Smooth muscle cell (in vitro differentiated cells): Measurements from ENCODE around the gene PRKAR1B. TPM values are rescaled to one million over a fixed set of nuclear protein-coding genes. Genes with fewer than 3 reads are reported as not detected.

Source experiments
- DNase-seq: peaks from one replicate; lab custom pipeline; 2025; ENCODE audit not compliant: unreplicated experiment; lab: John Stamatoyannopoulos, UW
- H2AFZ ChIP-seq: fragments of 200-600 bp; sonication (generic); 2 replicates; pipeline ENCODE4 v1.6.0; 2016; ENCODE audit warnings: antibody characterized with exemption, low read depth, mild to moderate bottlenecking
- H3F3A ChIP-seq: fragments of 200-600 bp; sonication (generic); 2 replicates; pipeline ENCODE4 v1.6.0; 2017; ENCODE audit warnings: antibody characterized with exemption, low read depth
- H3K27ac ChIP-seq: fragments of 200-600 bp; sonication (generic); 2 replicates; pipeline ENCODE4 v1.5.1; 2016; ENCODE audit warnings: low read depth, mild to moderate bottlenecking
- H3K27me3 ChIP-seq: fragments of 200-600 bp; sonication (generic); 2 replicates; pipeline ENCODE4 v1.6.1; 2016; ENCODE audit warnings: low read depth, mild to moderate bottlenecking
- H3K36me3 ChIP-seq: fragments of 200-600 bp; sonication (generic); 2 replicates; pipeline ENCODE4 v1.5.1; 2016; ENCODE audit warnings: low read depth
- H3K4me1 ChIP-seq: fragments of 200-600 bp; sonication (generic); 2 replicates; pipeline ENCODE4 v1.5.1; 2016; ENCODE audit warnings: low read depth
- H3K4me2 ChIP-seq: fragments of 200-600 bp; sonication (generic); 2 replicates; pipeline ENCODE4 v1.6.0; 2016; ENCODE audit warnings: mild to moderate bottlenecking
- H3K4me3 ChIP-seq: fragments of 200-600 bp; sonication (generic); 2 replicates; pipeline ENCODE4 v1.5.1; 2016; ENCODE audit warnings: mild to moderate bottlenecking
- H3K79me2 ChIP-seq: fragments of 200-600 bp; sonication (generic); 2 replicates; pipeline ENCODE4 v1.6.0; 2016; ENCODE audit warnings: low read depth, mild to moderate bottlenecking
- H3K9ac ChIP-seq: fragments of 200-600 bp; sonication (generic); 2 replicates; pipeline ENCODE4 v1.6.0; 2016; ENCODE audit warnings: low read depth
- H3K9me3 ChIP-seq: fragments of 200-600 bp; sonication (generic); replicated peaks from 2 replicates; pipeline ENCODE4 v1.5.1; 2016; ENCODE audit warnings: low read depth
- H4K20me1 ChIP-seq: fragments of 200-600 bp; sonication (generic); 2 replicates; pipeline ENCODE4 v1.6.0; 2016; ENCODE audit warnings: low read depth
- WGBS: methylation state at CpG from one replicate; pipeline ENCODE4 v1.1.7; 2016; ENCODE audit warnings: low lambda C conversion rate; 5-methylcytosine and 5-hydroxymethylcytosine counted together
- polyA plus RNA-seq: library from polyadenylated mRNA; unstranded; fragments of >200 nt; fragmentation: Nextera tagmentation; extraction: Ambion mirVana; gene quantifications from 2 replicates; pipeline ENCODE4 v1.2.1, GENCODE V29; 2016
- total RNA-seq: library from RNA; depleted of rRNA; stranded (reverse); fragments of >200 nt; gene quantifications from 2 replicates; pipeline ENCODE4 v1.2.3, GENCODE V29; 2014
- TF ChIP-seq, protein P1 (sequence below): fragments of 200-600 bp; sonication (generic); IDR thresholded peaks from 2 replicates; pipeline ENCODE4 v1.5.1; 2017; ENCODE audit warnings: borderline replicate concordance, mild to moderate bottlenecking, antibody characterized with exemption; ENCODE audit not compliant: insufficient read depth, poor library complexity, severe bottlenecking

PRKAR1B gene
- total and polyA plus RNA-seq, 2 experiments from 2014 or later: 5.3 to 10.1 TPM

DNA sequence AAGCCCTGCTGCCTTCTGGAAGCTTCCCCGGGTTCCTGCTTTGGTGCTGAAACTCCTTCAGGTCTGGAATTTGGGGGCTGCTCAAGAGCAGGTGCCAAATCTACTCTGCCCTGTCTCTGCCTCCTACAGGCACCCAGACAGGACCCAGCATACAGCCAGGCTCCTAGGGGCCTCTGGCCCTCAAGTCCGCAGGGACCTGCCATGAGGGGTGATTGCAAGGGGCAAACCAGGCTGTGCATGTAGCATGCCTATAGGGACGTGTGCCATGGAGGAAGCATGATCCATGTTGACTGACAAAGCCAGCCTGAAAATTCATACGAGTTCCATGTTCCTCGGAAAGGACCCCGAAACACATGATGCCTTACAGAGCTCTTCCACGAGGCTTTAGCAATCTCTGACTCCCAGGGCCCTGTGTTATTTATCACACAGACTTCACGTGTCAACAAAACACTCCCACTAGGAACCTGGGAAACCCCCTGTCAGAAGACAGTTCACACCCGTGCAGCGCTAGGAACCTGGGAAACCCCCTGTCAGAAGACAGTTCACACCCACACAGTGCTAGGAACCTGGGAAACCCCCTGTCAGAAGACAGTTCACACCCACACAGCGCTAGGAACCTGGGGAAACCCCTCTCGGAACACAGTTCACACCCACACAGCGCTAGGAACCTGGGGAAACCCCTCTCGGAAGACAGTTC is 75.9 kb downstream of the PRKAR1B start:
- 93% methylated on average over 14 of the region's 14 CpGs for WGBS
- no peak for DNase-seq
- no peaks in the 10 kb centered on the region for H3K9me3 ChIP-seq
- H3K9ac ChIP-seq: no peak overlapping the region
- no peaks in the 10 kb centered on the region for H4K20me1 ChIP-seq
- no peaks in the 10 kb centered on the region for H3F3A ChIP-seq
- no peak overlapping the region for H3K4me3 ChIP-seq
- no peaks in the 10 kb centered on the region for H3K36me3 ChIP-seq
- H3K27me3 ChIP-seq: no peaks in the 10 kb centered on the region
- no peak overlapping the region for H3K4me2 ChIP-seq
- H3K4me1 ChIP-seq: no peaks in the 10 kb centered on the region
- TF ChIP-seq, protein P1, sequence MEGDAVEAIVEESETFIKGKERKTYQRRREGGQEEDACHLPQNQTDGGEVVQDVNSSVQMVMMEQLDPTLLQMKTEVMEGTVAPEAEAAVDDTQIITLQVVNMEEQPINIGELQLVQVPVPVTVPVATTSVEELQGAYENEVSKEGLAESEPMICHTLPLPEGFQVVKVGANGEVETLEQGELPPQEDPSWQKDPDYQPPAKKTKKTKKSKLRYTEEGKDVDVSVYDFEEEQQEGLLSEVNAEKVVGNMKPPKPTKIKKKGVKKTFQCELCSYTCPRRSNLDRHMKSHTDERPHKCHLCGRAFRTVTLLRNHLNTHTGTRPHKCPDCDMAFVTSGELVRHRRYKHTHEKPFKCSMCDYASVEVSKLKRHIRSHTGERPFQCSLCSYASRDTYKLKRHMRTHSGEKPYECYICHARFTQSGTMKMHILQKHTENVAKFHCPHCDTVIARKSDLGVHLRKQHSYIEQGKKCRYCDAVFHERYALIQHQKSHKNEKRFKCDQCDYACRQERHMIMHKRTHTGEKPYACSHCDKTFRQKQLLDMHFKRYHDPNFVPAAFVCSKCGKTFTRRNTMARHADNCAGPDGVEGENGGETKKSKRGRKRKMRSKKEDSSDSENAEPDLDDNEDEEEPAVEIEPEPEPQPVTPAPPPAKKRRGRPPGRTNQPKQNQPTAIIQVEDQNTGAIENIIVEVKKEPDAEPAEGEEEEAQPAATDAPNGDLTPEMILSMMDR: no peak
- no peak overlapping the region for H2AFZ ChIP-seq
- H3K27ac ChIP-seq: no peak overlapping the region
- no peaks in the 10 kb centered on the region for H3K79me2 ChIP-seq

DNA sequence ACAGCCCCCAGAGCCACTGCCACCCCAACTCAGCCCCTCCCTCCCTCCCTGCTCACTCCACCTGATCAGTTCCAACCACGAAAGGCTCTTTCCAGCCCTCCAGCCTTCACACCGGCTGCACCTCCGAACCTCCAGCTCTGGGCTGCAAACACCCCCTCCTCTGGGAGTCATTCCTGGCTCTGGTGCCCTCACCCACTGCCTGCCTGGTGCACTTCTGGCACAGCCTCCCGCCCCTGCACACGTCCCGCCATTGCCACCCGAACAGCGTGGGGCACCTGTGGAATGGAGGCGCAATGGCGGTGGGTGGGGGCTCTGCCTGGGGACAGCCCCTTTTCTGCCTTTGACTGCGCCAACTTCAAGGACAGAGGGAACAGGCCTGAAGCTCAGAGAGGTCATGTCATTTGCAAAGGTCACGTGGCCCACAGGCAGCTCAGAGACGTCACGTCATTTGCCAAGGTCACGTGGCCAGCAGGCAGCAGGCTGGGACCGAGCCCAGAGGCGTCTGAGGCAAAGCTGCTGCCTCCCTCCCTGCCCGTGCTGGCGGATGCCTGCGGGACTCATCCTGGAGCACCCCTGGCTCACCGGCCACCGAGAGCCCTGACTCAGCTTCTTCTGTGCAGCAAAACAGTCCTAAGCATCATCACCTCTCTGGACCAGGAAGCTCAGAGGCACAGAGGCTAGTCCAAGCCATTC is 76.6 kb downstream of the PRKAR1B start:
- Histone ChIP-seq H3K4me3 (no peak overlapping the region), H4K20me1 (no peaks in the 10 kb centered on the region), H3K27ac (no peak overlapping the region), H3K9me3 (no peaks in the 10 kb centered on the region), H3K36me3 (no peaks in the 10 kb centered on the region), H3K4me2 (no peak overlapping the region), H3K4me1 (no peaks in the 10 kb centered on the region), H3K27me3 (no peaks in the 10 kb centered on the region), H3F3A (no peaks in the 10 kb centered on the region), H2AFZ (no peak overlapping the region), H3K79me2 (no peaks in the 10 kb centered on the region), H3K9ac (no peak overlapping the region)
- no peak for DNase-seq
- whole genome bisulfite sequencing: 97% methylated on average over 22 of the region's 22 CpGs
- TF ChIP-seq, protein P1: no peak

DNA sequence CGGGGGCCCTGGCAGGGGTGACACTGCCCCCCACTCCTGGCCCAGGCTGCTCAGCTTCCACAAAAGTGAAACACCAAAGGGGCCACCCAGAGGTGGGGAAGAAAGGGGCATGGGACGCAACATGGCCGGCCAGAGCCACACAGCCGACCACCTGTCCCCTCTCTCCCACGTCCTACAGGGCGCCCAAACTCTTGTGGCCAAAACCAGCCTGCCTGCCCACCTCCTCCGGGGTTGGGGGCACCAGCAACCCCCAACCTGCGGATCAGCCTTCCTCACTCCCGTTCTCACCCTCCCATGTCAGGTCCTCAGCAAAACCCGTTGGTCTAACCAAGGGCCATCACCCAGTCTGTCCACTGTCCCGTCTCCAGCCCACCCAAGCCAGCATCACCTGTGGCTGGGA is 80.1 kb downstream of the PRKAR1B start:
- Histone ChIP-seq H3K27ac (no peak overlapping the region), H3K9me3 (no peaks in the 10 kb centered on the region), H3K79me2 (no peaks in the 10 kb centered on the region), H3K4me1 (no peaks in the 10 kb centered on the region), H4K20me1 (no peaks in the 10 kb centered on the region), H3K4me2 (no peak overlapping the region), H3K27me3 (no peaks in the 10 kb centered on the region), H3K9ac (no peak overlapping the region), H2AFZ (no peak overlapping the region), H3K4me3 (no peak overlapping the region), H3K36me3 (no peaks in the 10 kb centered on the region), H3F3A (no peaks in the 10 kb centered on the region)
- no peak for DNase-seq
- TF ChIP-seq, protein P1: no peak
- WGBS: 92% methylated on average over 11 of the region's 11 CpGs
